ENCODE data around the gene SLC16A1. TPM values are rescaled to one million over a fixed set of nuclear protein-coding genes. Genes with fewer than 3 reads are reported as not detected.

Gene SLC16A1
- total and polyA plus RNA-seq, 2 of the 8 experiments (the other 6 are each of a cell fraction or from before 2014, with no cell fraction given): 435 to 545 TPM

DNA sequence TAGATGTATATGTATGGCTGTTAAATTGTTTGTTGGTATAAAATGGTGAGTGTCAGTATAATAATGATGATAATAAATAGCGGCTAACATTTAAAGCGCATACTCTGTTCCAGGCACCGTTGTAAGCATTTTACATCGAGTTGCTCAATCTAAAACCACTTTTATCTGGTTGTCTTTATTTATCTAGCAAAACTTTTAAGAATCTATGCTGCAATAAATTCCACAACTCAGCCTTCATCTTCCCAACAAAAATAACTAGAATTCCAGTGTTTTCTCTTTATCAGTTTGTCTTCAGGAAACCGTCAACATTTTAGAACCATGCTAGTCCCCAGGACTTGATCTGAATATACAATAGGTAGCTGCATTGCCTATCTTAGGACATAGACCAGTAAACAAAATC, 19.3 kb upstream of the SLC16A1 start:
- Histone ChIP-seq H3K79me1 (ENCODE audit: low read depth, low read length) (no peaks in the 10 kb centered on the region), H3K4me1 (replicated peaks in 1 of 4; ENCODE audit: control insufficient read depth in 3 of 4, insufficient read depth in 4 of 4, low read length in 3 of 4) (no peaks in the 10 kb centered on the region; a peak in 1 of 7 replicates), H3K18ac (ENCODE audit: extremely low read depth, low read length) (no peak overlapping the region), H3K23ac (ENCODE audit: insufficient read length) (no peak overlapping the region), H3K36me3 (ENCODE audit: control insufficient read depth in 2 of 4, insufficient read depth in 4 of 4, low read length in 3 of 4) (peaks cover 0 to 5% (median 1%) of the 10 kb centered on the region in 4 experiments; a peak in 4 of 8 replicates), H2BK5ac (ENCODE audit: low read depth, low read length) (no peak overlapping the region), H3K27ac (ENCODE audit: low read depth, low read length) (no peak overlapping the region), H4K91ac (replicated peaks; ENCODE audit: insufficient read length, low read length) (no peak overlapping the region), H2AFZ (ENCODE audit: low read length) (no peak overlapping the region), H4K5ac (ENCODE audit: insufficient read length, low read depth, low read length) (no peak overlapping the region), H3K27me3 (replicated peaks in 1 of 4; ENCODE audit: control insufficient read depth in 3 of 4, extremely low read depth in 1 of 4, insufficient read depth in 3 of 4, low read length in 3 of 4) (no peaks in the 10 kb centered on the region), H4K8ac (ENCODE audit: extremely low read depth, insufficient read depth, low read length) (no peak overlapping the region), H3K4me2 (ENCODE audit: insufficient read depth in 1 of 2, low read depth in 2 of 2, low read length in 2 of 2) (no peak overlapping the region), H3K14ac (ENCODE audit: insufficient read length) (no peak overlapping the region), H3K23me2 (ENCODE audit: low read depth, low read length) (no peaks in the 10 kb centered on the region), H3K56ac (replicated peaks; ENCODE audit: insufficient read length, low read depth, low read length) (no peak overlapping the region), H2BK15ac (ENCODE audit: low read length) (no peak overlapping the region), H3K9ac (replicated peaks in 1 of 4; ENCODE audit: extremely low read depth in 1 of 4, low read depth in 3 of 4, low read length in 3 of 4) (no peak overlapping the region), H2AK5ac (ENCODE audit: low read depth, low read length) (no peak overlapping the region), H2BK12ac (ENCODE audit: low read depth, low read length) (no peak overlapping the region), H3K4ac (replicated peaks; ENCODE audit: insufficient read length, low read depth, low read length) (no peak overlapping the region), H3K79me2 (ENCODE audit: control insufficient read depth in 1 of 2, insufficient read depth in 2 of 2, low read length in 2 of 2) (no peaks in the 10 kb centered on the region), H2BK120ac (replicated peaks; ENCODE audit: low read depth, low read length) (no peak overlapping the region), H3K9me3 (ENCODE audit: insufficient read depth in 2 of 2, low read depth in 1 of 2, low read length in 1 of 2) (no peaks in the 10 kb centered on the region), H3K4me3 (ENCODE audit: extremely low read depth in 1 of 4, insufficient read depth in 2 of 4, low read depth in 3 of 4, low read length in 4 of 4) (no peak overlapping the region), H2BK20ac (ENCODE audit: low read length) (no peak overlapping the region), H4K20me1 (replicated peaks in 1 of 2; ENCODE audit: control insufficient read depth in 1 of 2, insufficient read depth in 2 of 2, low read length in 2 of 2) (no peaks in the 10 kb centered on the region)
- 93% methylated on average over 5 of the region's 5 CpGs; no CpG with 5 or more reads in 1 of the 2 experiments for WGBS, 2 experiments (ENCODE audit: extremely low coverage in 1 of 2, insufficient coverage in 1 of 2, insufficient read length in 1 of 2, insufficient replicate concordance in 2 of 2, low coverage in 1 of 2, low lambda C conversion rate in 2 of 2, missing lambda C conversion rate in 1 of 2)
- FAIRE-seq (no peak), DNase-seq (ENCODE audit: low read depth in 1 of 2, low spot score in 2 of 2) (no peak)
- ChIA-PET CTCF (ENCODE audit: partially characterized antibody) (interaction anchor here (1.1 kb wide), 1 partner anchor 169 kb away, joined by 3 read pairs; no protein-coding TSS in a partner anchor), POLR2A (ENCODE audit: partially characterized antibody) (interaction anchor here (0.6 to 1.5 kb wide), 5 partner anchors 13 to 67 kb away, joined by 3 to 4 read pairs (median 3); no protein-coding TSS in a partner anchor)
- TF ChIP-seq POU5F1 (IDR thresholded peaks at IDR 0.05; ENCODE audit: low read depth, low read length) (no peak), RAD21 (IDR thresholded peaks at IDR 0.05 in 1 of 2, conservative IDR thresholded peaks at IDR 0.05 in 1 of 2; ENCODE audit: low read depth in 2 of 2, low read length in 2 of 2) (no peak), SP2 (IDR thresholded peaks at IDR 0.05; ENCODE audit: low read length) (no peak), RXRA (IDR thresholded peaks at IDR 0.05; ENCODE audit: insufficient read depth, low read depth, low read length) (no peak), RNF2 (IDR thresholded peaks at IDR 0.05; ENCODE audit: borderline replicate concordance, low read depth, low read length, missing control alignments, poor library complexity, severe bottlenecking) (no peak), CTBP2 (IDR thresholded peaks at IDR 0.05; ENCODE audit: borderline replicate concordance, insufficient read depth, insufficient read length, low read length) (no peak), ASH2L (IDR thresholded peaks at IDR 0.05; ENCODE audit: low read length) (no peak), SUZ12 (IDR thresholded peaks at IDR 0.05; ENCODE audit: low read length) (no peak), EGR1 (IDR thresholded peaks at IDR 0.05; ENCODE audit: borderline replicate concordance, low read depth, low read length) (no peak), SAP30 (IDR thresholded peaks at IDR 0.05; ENCODE audit: insufficient read depth, insufficient replicate concordance, low read length) (no peak), EZH2 (IDR thresholded peaks at IDR 0.05; ENCODE audit: low read depth, low read length, severe bottlenecking) (no peak)
- TF ChIP-seq, protein P1, sequence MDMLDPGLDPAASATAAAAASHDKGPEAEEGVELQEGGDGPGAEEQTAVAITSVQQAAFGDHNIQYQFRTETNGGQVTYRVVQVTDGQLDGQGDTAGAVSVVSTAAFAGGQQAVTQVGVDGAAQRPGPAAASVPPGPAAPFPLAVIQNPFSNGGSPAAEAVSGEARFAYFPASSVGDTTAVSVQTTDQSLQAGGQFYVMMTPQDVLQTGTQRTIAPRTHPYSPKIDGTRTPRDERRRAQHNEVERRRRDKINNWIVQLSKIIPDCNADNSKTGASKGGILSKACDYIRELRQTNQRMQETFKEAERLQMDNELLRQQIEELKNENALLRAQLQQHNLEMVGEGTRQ (IDR thresholded peaks at IDR 0.05; ENCODE audit: low read length): no peak

All from H1 (cell line).